ENCODE measurements around the gene NKPD1. TPM values are rescaled to one million over a fixed set of nuclear protein-coding genes. Genes with fewer than 3 reads are reported as not detected.

Gene NKPD1
- total and polyA plus RNA-seq, 9 of the 15 experiments (the other 6 are each of a cell fraction or from before 2014, with no cell fraction given): 0.03 to 0.09 (median 0.04) TPM; not detected in 5

DNA sequence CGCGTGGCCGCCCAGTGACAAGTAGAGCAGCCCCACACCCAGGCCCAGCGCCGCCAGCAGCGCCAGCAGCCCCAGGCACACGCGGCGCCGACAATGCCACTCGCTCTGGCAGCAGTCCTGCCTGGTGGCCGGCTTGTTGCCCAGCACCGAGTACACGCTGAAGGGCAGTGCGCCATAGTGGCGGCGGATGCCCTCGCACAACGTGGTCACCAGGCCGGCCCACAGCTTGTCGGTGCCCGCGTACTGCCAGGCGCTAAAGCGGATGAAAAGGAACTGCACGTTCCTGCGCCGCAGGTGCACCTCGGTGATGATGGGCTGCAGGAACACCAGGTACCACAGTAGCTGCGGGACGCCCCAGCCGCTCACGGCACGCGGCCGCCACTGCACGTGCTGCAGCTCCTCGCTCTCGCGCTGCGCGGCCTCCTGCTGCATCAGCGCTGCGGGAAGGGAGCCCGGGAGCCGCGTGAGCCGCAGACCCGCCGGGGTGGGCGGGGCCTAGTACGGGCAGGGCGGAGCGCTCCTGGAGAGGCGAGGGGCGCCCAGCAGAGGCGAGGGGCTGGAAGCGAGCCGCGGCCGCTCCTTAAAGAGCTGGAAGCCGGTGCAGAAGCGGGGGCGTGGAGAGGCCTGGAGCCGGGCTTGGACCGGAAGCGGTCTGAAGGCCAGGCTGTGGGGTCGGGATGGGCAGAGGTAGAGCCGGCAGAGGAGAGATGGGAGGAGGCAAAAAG, 7.3 kb downstream of the NKPD1 start (continued):
- TF ChIP-seq ILF3 (IDR thresholded peaks at IDR 0.05; ENCODE audit: borderline replicate concordance): no peak
- no peak for TF ChIP-seq SMC3 (conservative IDR thresholded peaks at IDR 0.05; ENCODE audit: insufficient read depth, low read depth, low read length)
- no peak for TF ChIP-seq ZNF174 (CRISPR knock-in tag; IDR thresholded peaks at IDR 0.05)
- no peak for TF ChIP-seq MYBL2 (IDR thresholded peaks at IDR 0.05; ENCODE audit: low read depth)
- TF ChIP-seq MYBL2 (CRISPR knock-in tag; IDR thresholded peaks at IDR 0.05; ENCODE audit: borderline replicate concordance): 0 out of 2 replicates have a peak, but pooled peaks have one; percentile 72
- TF ChIP-seq ZKSCAN8 (CRISPR knock-in tag; IDR thresholded peaks at IDR 0.05): no peak
- peak; percentile 35; the same call in 1 of the 2 replicates for TF ChIP-seq ZNF316 (IDR thresholded peaks at IDR 0.05)
- TF ChIP-seq SIN3A (IDR thresholded peaks at IDR 0.05; ENCODE audit: borderline replicate concordance in 2 of 2, control insufficient read depth in 1 of 2, low read depth in 2 of 2, low read length in 2 of 2): peak in 1 of 2 experiments; percentile 18; a peak in 1 of 4 replicates
- TF ChIP-seq NR3C1 (CRISPR knock-in tag; IDR thresholded peaks at IDR 0.05): peak; percentile 75; the same call in 1 of the 2 replicates
- no peak for TF ChIP-seq ZNF23 (CRISPR knock-in tag; IDR thresholded peaks at IDR 0.05)
- TF ChIP-seq, protein P1, sequence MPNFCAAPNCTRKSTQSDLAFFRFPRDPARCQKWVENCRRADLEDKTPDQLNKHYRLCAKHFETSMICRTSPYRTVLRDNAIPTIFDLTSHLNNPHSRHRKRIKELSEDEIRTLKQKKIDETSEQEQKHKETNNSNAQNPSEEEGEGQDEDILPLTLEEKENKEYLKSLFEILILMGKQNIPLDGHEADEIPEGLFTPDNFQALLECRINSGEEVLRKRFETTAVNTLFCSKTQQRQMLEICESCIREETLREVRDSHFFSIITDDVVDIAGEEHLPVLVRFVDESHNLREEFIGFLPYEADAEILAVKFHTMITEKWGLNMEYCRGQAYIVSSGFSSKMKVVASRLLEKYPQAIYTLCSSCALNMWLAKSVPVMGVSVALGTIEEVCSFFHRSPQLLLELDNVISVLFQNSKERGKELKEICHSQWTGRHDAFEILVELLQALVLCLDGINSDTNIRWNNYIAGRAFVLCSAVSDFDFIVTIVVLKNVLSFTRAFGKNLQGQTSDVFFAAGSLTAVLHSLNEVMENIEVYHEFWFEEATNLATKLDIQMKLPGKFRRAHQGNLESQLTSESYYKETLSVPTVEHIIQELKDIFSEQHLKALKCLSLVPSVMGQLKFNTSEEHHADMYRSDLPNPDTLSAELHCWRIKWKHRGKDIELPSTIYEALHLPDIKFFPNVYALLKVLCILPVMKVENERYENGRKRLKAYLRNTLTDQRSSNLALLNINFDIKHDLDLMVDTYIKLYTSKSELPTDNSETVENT (CRISPR knock-in tag; IDR thresholded peaks at IDR 0.05): 0 out of 2 replicates have a peak, but pooled peaks have one; percentile 14
- TF ChIP-seq ZSCAN32 (CRISPR knock-in tag; IDR thresholded peaks at IDR 0.05): no peak
- TF ChIP-seq, protein P2, sequence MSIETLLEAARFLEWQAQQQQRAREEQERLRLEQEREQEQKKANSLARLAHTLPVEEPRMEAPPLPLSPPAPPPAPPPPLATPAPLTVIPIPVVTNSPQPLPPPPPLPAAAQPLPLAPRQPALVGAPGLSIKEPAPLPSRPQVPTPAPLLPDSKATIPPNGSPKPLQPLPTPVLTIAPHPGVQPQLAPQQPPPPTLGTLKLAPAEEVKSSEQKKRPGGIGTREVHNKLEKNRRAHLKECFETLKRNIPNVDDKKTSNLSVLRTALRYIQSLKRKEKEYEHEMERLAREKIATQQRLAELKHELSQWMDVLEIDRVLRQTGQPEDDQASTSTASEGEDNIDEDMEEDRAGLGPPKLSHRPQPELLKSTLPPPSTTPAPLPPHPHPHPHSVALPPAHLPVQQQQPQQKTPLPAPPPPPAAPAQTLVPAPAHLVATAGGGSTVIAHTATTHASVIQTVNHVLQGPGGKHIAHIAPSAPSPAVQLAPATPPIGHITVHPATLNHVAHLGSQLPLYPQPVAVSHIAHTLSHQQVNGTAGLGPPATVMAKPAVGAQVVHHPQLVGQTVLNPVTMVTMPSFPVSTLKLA (conservative IDR thresholded peaks at IDR 0.05): peak in 1 of 2 experiments; percentile 68; a peak in 2 of 4 replicates
- TF ChIP-seq ETS2 (tag; IDR thresholded peaks at IDR 0.05; ENCODE audit: borderline replicate concordance, poor library complexity, severe bottlenecking): no peak
- TF ChIP-seq, protein P3, sequence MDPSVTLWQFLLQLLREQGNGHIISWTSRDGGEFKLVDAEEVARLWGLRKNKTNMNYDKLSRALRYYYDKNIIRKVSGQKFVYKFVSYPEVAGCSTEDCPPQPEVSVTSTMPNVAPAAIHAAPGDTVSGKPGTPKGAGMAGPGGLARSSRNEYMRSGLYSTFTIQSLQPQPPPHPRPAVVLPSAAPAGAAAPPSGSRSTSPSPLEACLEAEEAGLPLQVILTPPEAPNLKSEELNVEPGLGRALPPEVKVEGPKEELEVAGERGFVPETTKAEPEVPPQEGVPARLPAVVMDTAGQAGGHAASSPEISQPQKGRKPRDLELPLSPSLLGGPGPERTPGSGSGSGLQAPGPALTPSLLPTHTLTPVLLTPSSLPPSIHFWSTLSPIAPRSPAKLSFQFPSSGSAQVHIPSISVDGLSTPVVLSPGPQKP (CRISPR knock-in tag; IDR thresholded peaks at IDR 0.05): no peak
- no peak for TF ChIP-seq ESRRB (CRISPR knock-in tag; IDR thresholded peaks at IDR 0.05; ENCODE audit: borderline replicate concordance)
- TF ChIP-seq RAD21 (CRISPR knock-in tag; conservative IDR thresholded peaks at IDR 0.05 in 1 of 2, IDR thresholded peaks at IDR 0.05 in 1 of 2): no peak
- peak; percentile 82 for TF ChIP-seq HNRNPL (IDR thresholded peaks at IDR 0.05; ENCODE audit: low read depth, low read length)
- TF ChIP-seq, protein P4, sequence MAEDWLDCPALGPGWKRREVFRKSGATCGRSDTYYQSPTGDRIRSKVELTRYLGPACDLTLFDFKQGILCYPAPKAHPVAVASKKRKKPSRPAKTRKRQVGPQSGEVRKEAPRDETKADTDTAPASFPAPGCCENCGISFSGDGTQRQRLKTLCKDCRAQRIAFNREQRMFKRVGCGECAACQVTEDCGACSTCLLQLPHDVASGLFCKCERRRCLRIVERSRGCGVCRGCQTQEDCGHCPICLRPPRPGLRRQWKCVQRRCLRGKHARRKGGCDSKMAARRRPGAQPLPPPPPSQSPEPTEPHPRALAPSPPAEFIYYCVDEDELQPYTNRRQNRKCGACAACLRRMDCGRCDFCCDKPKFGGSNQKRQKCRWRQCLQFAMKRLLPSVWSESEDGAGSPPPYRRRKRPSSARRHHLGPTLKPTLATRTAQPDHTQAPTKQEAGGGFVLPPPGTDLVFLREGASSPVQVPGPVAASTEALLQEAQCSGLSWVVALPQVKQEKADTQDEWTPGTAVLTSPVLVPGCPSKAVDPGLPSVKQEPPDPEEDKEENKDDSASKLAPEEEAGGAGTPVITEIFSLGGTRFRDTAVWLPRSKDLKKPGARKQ (CRISPR knock-in tag; IDR thresholded peaks at IDR 0.05): peak; percentile 51; the same call in 1 of the 2 replicates
- peak; percentile 59 for TF ChIP-seq FOXP1 (CRISPR knock-in tag; IDR thresholded peaks at IDR 0.05)

Measured in K562 (cell line).